GM23338 (cell line): Measurements from ENCODE around the gene TRIO. TPM values are rescaled to one million over a fixed set of nuclear protein-coding genes. Genes with fewer than 3 reads are reported as not detected.

Experiments used
- ATAC-seq: fragments of 200-7000 bp; cut with Tn5 transposase; 3 replicates; pipeline ENCODE4 v1.9.1; 2020
- DNase-seq: peaks from one replicate; pipeline ENCODE4 v3.0.0-alpha.2; 2015; ENCODE audit warnings: low spot score
- H2AFZ ChIP-seq: fragments of 200-600 bp; sonication (generic); 2 replicates; pipeline ENCODE4 v1.8.0; 2016; ENCODE audit warnings: antibody characterized with exemption, mild to moderate bottlenecking, moderate library complexity
- H3F3A ChIP-seq: fragments of 200-600 bp; sonication (generic); replicated peaks from 2 replicates; pipeline ENCODE4 v1.8.0; 2017; ENCODE audit warnings: antibody characterized with exemption, mixed run types, low read depth
- H3K27ac ChIP-seq: fragments of 200-600 bp; sonication (generic); 2 replicates; pipeline ENCODE4 v1.6.1; 2016; ENCODE audit warnings: low read depth
- H3K27me3 ChIP-seq: fragments of 200-600 bp; sonication (generic); 2 replicates; pipeline ENCODE4 v1.8.0; 2016; ENCODE audit warnings: mild to moderate bottlenecking, mixed run types, moderate library complexity; ENCODE audit not compliant: insufficient read depth
- H3K36me3 ChIP-seq: fragments of 200-600 bp; sonication (generic); 2 replicates; pipeline ENCODE4 v1.8.0; 2016; ENCODE audit warnings: mild to moderate bottlenecking; ENCODE audit not compliant: insufficient read depth
- H3K4me1 ChIP-seq: fragments of 200-600 bp; sonication (generic); 2 replicates; pipeline ENCODE4 v1.8.0; 2016; ENCODE audit warnings: mild to moderate bottlenecking, moderate library complexity; ENCODE audit not compliant: insufficient read depth
- H3K4me2 ChIP-seq: fragments of 200-600 bp; sonication (generic); 2 replicates; pipeline ENCODE4 v1.7.1; 2017; ENCODE audit warnings: mixed run types
- H3K4me3 ChIP-seq: fragments of 200-600 bp; sonication (generic); 2 replicates; pipeline ENCODE4 v1.6.1; 2016; ENCODE audit warnings: mixed run types
- H3K79me2 ChIP-seq: fragments of 200-600 bp; sonication (generic); replicated peaks from 2 replicates; pipeline ENCODE4 v1.8.0; 2017; ENCODE audit warnings: mild to moderate bottlenecking; ENCODE audit not compliant: insufficient read depth
- H3K9me2 ChIP-seq: fragments of 200-600 bp; sonication (generic); 2 replicates; pipeline ENCODE4 v1.8.0; 2017; ENCODE audit not compliant: insufficient read depth
- H4K20me1 ChIP-seq: fragments of 200-600 bp; sonication (generic); replicated peaks from 2 replicates; pipeline ENCODE4 v1.8.0; 2017; ENCODE audit warnings: mild to moderate bottlenecking; ENCODE audit not compliant: insufficient read depth
- H3K27ac Mint-ChIP-seq: 2 replicates; pipeline ENCODE4 v1.8.0; 2020; ENCODE audit warnings: inconsistent platforms, mild to moderate bottlenecking, moderate library complexity, mixed read lengths
- H3K27me3 Mint-ChIP-seq: 3 replicates; pipeline ENCODE4 v1.8.0; 2022; ENCODE audit warnings: low read depth, mild to moderate bottlenecking, moderate library complexity, mixed read lengths, inconsistent platforms; ENCODE audit not compliant: insufficient read depth, poor library complexity
- H3K36me3 Mint-ChIP-seq: 3 replicates; pipeline ENCODE4 v1.8.0; 2021; ENCODE audit warnings: low read depth, mild to moderate bottlenecking, inconsistent platforms, moderate library complexity, mixed read lengths
- H3K4me1 Mint-ChIP-seq: 3 replicates; pipeline ENCODE4 v1.8.0; 2020; ENCODE audit warnings: mild to moderate bottlenecking, inconsistent platforms, mixed read lengths
- H3K4me3 Mint-ChIP-seq: 3 replicates; pipeline ENCODE4 v1.8.0; 2021; ENCODE audit warnings: moderate library complexity, mild to moderate bottlenecking, inconsistent platforms, mixed read lengths
- H3K9me3 Mint-ChIP-seq: 3 replicates; pipeline ENCODE4 v1.8.0; 2020; ENCODE audit warnings: moderate library complexity, mild to moderate bottlenecking, inconsistent platforms, mixed read lengths
- CREB1 ChIP-seq: fragments of 250-450 bp; sonication (Bioruptor Pico); IDR thresholded peaks from 2 replicates; pipeline ENCODE4 v1.5.0; 2020; ENCODE audit warnings: low read depth, mild to moderate bottlenecking, moderate library complexity
- CTCF ChIP-seq, 2 experiments: fragments of 200-600 bp in 1 of 2; sonication (generic) in 1 of 2; conservative IDR thresholded peaks; 2 replicates each; pipeline versions ENCODE4 v1.5.1 to v1.6.1; 2016 to 2017; ENCODE audit warnings: antibody characterized with exemption in 2 of 2, low read depth in 2 of 2, mild to moderate bottlenecking in 2 of 2, moderate library complexity in 1 of 2
- EZH2 ChIP-seq: fragments of 200-600 bp; sonication (generic); IDR thresholded peaks from one replicate; pipeline ENCODE4 v1.8.0; 2017; ENCODE audit warnings: antibody characterized with exemption, mild to moderate bottlenecking, low read depth; ENCODE audit not compliant: unreplicated experiment
- JUNB ChIP-seq: IDR thresholded peaks from one replicate; pipeline ENCODE4 v1.6.1; 2016; ENCODE audit warnings: antibody characterized with exemption; ENCODE audit not compliant: unreplicated experiment
- POLR2AphosphoS5 ChIP-seq: IDR thresholded peaks from 2 replicates; pipeline ENCODE4 v1.6.1; 2016; ENCODE audit warnings: antibody characterized with exemption, low read depth
- STAT1 ChIP-seq: IDR thresholded peaks from one replicate; pipeline ENCODE4 v1.6.1; 2016; ENCODE audit warnings: antibody characterized with exemption; ENCODE audit not compliant: unreplicated experiment
- ZNF114 ChIP-seq: fragments of 250-450 bp; sonication (Bioruptor Pico); IDR thresholded peaks from 2 replicates; pipeline ENCODE4 v1.5.0; 2020; ENCODE audit warnings: mild to moderate bottlenecking, moderate library complexity
- ZNF331 ChIP-seq: fragments of 250-450 bp; sonication (Bioruptor Pico); IDR thresholded peaks from 2 replicates; pipeline ENCODE4 v1.5.0; 2020; ENCODE audit warnings: low read depth, mild to moderate bottlenecking, moderate library complexity
- ZNF462 ChIP-seq: fragments of 250-450 bp; sonication (Bioruptor Pico); IDR thresholded peaks from 2 replicates; pipeline ENCODE4 v1.5.0; 2020; ENCODE audit warnings: mild to moderate bottlenecking, moderate library complexity
- polyA plus RNA-seq: library from polyadenylated mRNA; unstranded; fragments of >200 nt; fragmentation: Nextera tagmentation; extraction: Ambion mirVana; gene quantifications from 2 replicates; pipeline ENCODE4 v1.2.1, GENCODE V29; 2016
- total RNA-seq: library from RNA; depleted of rRNA; stranded (reverse); fragments of >200 nt; shearing (Covaris generic); gene quantifications from 2 replicates; pipeline ENCODE4 v1.2.3, GENCODE V29; 2014

Gene TRIO
- total and polyA plus RNA-seq, 2 experiments from 2014 or later: 13.8 to 113 TPM

- TF ChIP-seq STAT1: no peak
- peak; percentile 85 for TF ChIP-seq CTCF (conservative IDR thresholded peaks at IDR 0.05; ENCODE audit: low read depth in 2 of 2)
- 0 out of 2 replicates have a peak, but pooled peaks cover 4% of the 10 kb centered on the region for H3K9me2 ChIP-seq
- no peaks in the 10 kb centered on the region for H3K79me2 ChIP-seq
- DNase-seq (peak; percentile 92), ATAC-seq (peak; percentile 95)
- H3K27me3 ChIP-seq: no peaks in the 10 kb centered on the region
- peak overlapping the region; percentile 74 for H3K4me3 Mint-ChIP-seq
- H3K4me3 ChIP-seq: peak overlapping the region; percentile 47
- peak overlapping the region; percentile 71 for H3K4me2 ChIP-seq
- H3K36me3 ChIP-seq: no peaks in the 10 kb centered on the region; the same call in 1 of the 2 replicates
- 0 out of 2 replicates have a peak, but pooled peaks cover 6% of the 10 kb centered on the region for H3K4me1 ChIP-seq
- H4K20me1 ChIP-seq: no peaks in the 10 kb centered on the region
- H3K4me1 Mint-ChIP-seq: peaks cover 14% of the 10 kb centered on the region
- H2AFZ ChIP-seq: peak overlapping the region; percentile 70
- H3F3A ChIP-seq: no peaks in the 10 kb centered on the region
- no peaks in the 10 kb centered on the region for H3K36me3 Mint-ChIP-seq
- peaks cover 5% of the 10 kb centered on the region; the same call in 2 of the 3 replicates for H3K9me3 Mint-ChIP-seq
- peaks cover 8% of the 10 kb centered on the region for H3K27me3 Mint-ChIP-seq
- peak overlapping the region; percentile 93 for H3K27ac Mint-ChIP-seq
- 0 out of 2 replicates have a peak overlapping the region, but pooled peaks have one; percentile 4 for H3K27ac ChIP-seq
Measured at GRCh38 chr5:14108170-14108996, 34.8 kb upstream of the TRIO start.

GRCh38 chr5:14109041-14109747 lies 33.9 kb upstream of the TRIO start:
- no peak for ATAC-seq
- peak overlapping the region; percentile 28; the same call in 1 of the 2 replicates for H2AFZ ChIP-seq
- no peak overlapping the region for H3K27ac ChIP-seq
- Mint-ChIP-seq H3K27me3 (peaks cover 9% of the 10 kb centered on the region), H3K27ac (no peak overlapping the region), H3K9me3 (no peaks in the 10 kb centered on the region), H3K4me3 (no peak overlapping the region), H3K36me3 (no peaks in the 10 kb centered on the region), H3K4me1 (peaks cover 14% of the 10 kb centered on the region)
- H3F3A ChIP-seq: no peaks in the 10 kb centered on the region
- H3K36me3 ChIP-seq: no peaks in the 10 kb centered on the region; the same call in 1 of the 2 replicates
- peaks cover 4% of the 10 kb centered on the region; the same call in 1 of the 2 replicates for H3K9me2 ChIP-seq
- H3K27me3 ChIP-seq: no peaks in the 10 kb centered on the region
- no peaks in the 10 kb centered on the region for H4K20me1 ChIP-seq
- H3K79me2 ChIP-seq: no peaks in the 10 kb centered on the region
- no peak overlapping the region for H3K4me2 ChIP-seq
- no peak overlapping the region for H3K4me3 ChIP-seq
- DNase-seq: no peak
- H3K4me1 ChIP-seq: peaks cover 7% of the 10 kb centered on the region; the same call in 1 of the 2 replicates
- TF ChIP-seq ZNF114 (CRISPR knock-in tag) (no peak), JUNB (no peak), CREB1 (CRISPR knock-in tag) (no peak), STAT1 (no peak), EZH2 (no peak), ZNF331 (CRISPR knock-in tag) (no peak), ZNF462 (no peak), POLR2AphosphoS5 (no peak)
